ENCODE results near the gene OGT.
"Not testable (repeated sequence)": the region's sequence is repeated elsewhere in the genome, so short reads cannot be mapped to it uniquely, and the experiment has no call there.

Gene OGT

DNA sequence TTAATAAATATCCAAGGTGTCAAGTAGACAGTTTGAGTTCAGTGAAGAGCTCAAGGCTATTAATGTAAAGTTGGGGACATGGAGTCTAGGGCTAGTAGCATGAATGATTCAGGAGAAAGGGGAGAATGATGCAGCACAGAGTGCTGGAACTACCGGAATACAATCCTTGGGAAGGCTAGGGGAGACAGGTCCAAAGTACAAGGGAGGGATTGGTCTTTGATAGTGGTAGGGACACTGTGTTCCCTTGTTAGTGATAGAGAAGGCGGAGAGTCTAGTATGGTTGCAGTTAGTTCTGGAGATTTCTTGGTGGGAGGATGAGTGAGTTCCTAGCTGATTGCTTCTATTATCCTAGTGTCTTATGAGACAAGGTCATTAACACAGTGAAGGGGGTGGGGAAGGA, 54.0 kb downstream of the OGT start:
- no peak for DNase-seq (ENCODE audit: low spot score)

DNA sequence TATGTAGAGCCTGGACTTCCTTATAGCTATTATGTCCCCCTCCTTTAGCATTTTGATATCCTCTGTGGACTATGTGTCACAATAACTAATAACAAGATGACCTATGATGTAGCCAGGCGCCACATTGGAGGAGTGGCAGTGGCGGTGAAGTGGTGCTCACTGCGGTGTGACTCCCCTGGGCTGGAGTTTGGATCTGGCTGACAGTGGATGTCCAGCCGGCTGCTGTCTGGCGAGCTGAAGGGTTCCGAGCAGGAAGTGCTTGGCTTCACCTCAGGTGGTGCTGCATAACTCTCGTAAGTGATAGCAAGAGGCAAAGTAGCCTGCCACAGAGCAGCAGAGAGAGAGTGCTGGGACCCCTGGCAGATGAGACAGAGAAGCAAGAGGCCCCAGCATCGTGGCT, 60.3 kb downstream of the OGT start:
- not testable (repeated sequence) for DNase-seq (ENCODE audit: low spot score)

DNA sequence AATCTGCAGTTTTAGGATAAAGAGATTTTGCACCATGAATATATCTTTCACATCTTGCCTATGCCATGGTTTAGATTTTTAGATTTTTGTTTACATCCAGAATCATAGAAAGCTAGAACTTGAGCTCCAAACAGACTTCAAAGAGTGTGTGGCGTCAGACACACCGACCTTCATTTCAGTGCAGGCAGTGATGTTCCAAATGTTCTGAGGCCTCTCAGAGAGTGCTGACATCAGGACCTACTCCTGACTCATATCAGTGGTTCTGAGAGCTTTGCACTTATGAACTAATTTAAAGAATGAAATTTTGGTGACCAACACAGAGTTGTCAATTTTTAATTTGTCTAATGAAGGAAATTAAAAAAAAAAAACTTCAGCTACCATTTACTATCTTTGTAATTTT, 67.1 kb downstream of the OGT start:
- DNase-seq (ENCODE audit: low spot score): no peak

DNA sequence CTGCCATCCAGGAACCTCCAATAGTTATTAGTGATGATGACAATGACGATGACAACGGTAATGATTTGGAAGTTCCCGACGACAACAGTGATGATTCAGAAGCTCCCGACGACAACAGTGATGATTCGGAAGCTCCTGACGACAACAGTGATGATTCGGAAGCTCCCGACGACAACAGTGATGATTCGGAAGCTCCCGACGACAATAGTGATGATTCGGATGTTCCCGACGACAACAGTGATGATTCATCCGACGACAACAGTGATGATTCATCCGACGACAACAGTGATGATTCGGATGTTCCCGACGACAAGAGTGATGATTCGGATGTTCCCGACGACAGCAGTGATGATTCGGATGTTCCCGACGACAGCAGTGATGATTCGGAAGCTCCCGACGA, 70.7 kb downstream of the OGT start:
- no peak for DNase-seq (ENCODE audit: low spot score)

DNA sequence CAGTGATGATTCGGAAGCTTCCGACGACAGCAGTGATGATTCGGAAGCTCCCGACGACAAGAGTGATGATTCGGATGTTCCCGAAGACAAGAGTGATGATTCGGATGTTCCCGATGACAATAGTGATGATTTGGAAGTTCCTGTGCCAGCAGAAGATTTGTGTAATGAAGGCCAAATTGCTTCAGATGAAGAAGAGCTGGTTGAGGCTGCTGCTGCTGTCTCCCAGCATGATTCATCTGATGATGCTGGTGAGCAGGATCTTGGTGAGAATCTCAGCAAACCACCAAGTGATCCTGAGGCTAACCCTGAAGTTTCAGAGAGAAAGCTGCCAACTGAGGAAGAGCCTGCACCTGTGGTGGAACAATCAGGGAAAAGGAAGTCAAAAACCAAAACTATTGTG, 71.2 kb downstream of the OGT start:
- no peak for DNase-seq (ENCODE audit: low spot score)

DNA sequence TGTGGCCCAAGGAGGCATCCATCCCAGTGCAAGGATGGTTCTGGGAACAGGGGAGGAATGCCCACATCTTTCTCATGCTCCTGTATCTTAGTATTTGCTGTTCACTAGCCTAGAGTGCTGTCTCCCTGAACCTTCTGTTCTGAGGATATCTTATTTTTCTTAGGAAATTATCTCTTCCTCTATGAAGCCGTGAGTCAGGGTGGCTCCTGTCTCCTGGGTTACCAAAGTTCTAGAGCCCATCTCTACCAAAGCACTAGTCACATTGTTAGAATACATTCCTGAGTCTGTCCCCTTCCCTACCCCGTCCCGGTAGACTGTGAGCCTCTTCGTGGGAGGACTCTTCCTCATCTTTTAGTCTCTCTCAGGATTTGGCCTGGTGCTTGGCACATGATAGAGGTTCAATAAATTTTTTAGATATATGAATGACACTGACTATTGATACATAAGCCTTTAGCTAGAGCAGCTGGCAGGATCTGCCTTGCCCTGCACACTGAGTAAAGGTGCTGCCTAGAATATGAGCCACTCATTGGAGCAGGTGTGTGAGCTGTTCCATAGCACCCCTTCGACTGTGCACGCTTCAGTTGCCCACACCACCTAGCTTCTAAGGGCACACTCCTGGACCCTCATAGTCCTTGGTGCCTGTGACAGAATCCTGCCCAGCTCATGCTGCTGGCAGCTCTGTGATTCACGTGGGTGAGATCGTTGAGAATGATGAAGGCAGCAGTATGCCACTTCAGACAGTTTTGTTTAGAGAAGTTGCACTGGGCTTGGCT, 72.1 kb downstream of the OGT start:
- DNase-seq (ENCODE audit: low spot score): no peak

DNA sequence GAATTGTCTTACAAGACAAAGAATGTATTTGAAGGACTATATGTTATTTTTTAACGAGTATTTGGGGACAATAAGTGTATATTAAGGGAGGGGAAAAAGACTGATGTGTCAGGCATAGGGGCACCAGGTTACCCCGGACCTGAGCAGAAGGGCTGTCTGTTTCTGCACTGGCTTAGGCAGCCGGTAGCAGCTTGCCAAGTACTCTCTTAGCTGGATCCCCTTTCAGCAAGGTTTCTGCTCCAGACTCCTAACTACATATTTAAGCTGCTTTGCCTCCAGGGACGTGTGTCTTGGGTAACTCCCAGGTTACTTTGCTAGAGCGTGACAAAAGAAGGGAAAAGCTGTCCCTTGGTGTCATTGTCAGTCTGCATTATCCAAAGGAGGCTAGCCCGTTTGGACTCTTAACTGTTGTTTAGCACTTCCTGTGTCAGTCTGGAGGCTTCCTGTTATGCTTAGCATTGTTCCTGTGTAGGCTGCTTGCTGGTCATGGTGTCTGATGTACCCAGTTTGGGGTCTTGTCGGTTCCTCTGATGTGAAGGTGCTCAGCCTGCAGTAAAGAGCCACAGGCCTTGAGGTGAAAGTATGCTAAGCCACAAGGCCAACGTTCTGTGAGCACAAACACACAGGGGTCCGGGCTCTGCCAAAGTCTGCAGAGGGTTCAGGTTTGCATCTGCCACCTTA, 73.8 kb downstream of the OGT start:
- no peak for DNase-seq (ENCODE audit: low spot score)

DNA sequence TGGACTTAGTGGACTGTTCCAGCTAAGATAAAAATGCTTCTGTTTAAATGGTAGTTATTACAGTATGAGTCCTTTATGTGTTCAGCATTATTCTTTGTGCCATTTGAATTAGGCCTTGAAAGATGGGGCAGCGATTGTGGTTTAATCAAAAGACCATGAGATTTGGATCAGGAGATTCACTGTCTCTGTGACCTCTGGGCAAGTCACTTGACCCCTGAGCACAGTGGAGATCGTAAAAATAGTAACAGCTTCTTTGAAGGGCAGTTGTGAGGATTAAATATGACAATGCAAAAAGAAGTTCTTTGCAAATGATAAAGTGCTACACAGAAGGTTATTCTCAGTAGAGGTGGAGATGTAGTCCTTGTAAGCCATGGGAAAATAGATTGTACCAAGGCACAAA, 74.6 kb downstream of the OGT start:
- no peak for DNase-seq (ENCODE audit: low spot score)

DNA sequence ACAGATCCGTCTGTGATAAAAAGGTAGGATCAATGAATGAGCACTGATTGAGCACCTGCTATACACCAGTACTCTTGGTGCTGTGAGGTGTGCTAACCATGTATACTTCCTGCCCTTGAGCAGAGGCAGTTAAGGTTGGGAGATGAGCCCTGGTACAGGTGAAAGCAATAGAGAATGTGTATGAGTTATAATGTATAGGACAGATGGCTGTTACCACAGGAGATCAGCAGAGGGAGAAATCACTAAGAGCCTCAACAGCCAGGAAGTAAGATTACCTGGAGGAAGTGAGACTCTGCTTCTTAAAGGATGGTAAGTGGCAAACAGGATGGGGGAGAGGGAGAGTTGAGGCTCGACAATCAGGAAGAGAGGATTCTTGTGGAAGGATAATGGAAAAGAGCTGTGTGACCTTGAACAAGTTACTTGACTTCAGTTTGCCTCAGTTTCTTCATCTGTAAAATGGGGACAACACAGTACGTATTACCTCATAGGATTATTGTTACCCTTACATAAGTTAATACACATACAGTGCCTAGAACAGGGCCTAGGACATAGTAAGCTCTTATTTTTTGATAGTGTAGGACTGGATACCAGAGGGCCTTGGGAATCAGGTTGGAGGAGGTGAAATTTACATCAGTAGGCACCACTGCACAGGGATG, 76.3 kb downstream of the OGT start:
- no peak for DNase-seq (ENCODE audit: low spot score)

DNA sequence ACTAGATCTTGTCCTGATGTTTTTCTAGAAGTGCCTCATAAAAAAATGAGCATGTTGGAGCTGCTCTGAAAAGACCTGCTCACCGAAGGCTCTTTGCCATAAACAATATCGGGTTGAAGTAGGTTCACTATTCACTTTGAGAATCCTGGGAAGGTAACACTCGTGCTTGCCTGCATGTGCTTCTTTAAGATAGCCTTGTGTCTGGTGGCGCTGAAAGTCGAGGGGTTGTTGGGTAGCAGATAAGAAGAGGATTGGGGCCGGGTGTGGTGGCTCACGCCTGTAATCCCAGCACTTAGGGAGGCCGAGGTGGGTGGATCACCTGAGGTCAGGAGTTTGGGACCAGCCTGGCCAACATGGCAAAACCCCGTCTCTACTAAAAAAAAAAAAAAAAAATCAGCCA, 78.8 kb downstream of the OGT start:
- not testable (repeated sequence) for DNase-seq (ENCODE audit: low spot score)

DNA sequence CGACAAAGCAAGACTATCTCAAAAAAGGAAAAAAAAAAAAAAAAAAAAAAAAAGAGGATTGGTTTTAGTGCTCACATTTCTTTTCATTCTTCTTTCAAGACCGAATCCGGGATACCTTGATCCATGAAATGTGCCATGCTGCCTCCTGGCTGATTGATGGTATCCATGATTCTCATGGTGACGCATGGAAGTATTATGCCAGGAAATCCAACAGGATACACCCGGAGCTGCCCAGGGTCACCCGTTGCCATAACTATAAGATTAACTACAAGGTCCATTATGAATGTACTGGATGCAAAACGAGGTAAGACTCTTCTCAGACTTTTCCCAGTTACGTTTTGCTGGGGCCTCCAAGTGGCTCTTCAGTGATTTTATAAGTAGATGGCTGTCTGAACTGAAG, 79.4 kb downstream of the OGT start:
- no peak for DNase-seq (ENCODE audit: low spot score)

DNA sequence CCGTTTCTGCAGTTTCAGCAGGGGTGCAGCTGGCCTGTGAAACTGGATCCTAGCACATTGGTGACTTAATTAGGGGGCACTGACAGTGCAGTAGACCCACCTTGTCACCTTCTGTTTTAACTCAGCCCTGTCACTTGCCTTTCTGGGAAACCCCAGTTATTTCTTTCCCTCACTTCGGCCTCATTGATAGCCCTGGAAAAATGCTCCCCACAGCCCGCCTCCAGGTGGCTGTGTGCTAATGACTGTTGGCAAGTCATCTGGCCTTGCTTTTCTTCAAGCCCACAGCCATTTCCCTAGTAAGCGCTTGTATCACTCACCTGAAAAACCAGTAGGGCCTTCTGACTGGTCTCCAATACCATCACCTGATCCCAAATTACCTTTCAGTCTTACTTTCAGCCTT, 82.2 kb downstream of the OGT start:
- no peak for DNase-seq (ENCODE audit: low spot score)

DNA sequence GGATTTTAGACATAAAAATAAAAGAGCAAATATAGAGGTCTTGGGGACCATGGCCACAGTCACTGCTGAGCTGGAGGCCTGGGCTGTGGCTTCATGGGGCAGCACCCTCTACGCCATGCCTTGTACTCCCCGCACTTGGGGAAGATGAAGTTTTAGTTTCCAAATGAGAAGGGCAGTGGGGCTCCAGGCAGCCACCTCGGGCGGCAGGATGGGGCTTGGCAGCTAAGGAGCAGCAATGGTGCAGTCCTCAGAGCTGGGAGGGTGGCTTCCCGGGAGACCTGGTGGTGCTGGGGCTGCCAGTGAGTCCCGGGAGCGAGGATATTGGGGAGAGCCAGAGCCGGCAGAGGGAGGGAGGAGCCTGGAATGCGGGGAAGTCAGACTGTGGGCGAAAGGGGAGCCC, 83.0 kb downstream of the OGT start:
- no peak for DNase-seq (ENCODE audit: low spot score)

DNA sequence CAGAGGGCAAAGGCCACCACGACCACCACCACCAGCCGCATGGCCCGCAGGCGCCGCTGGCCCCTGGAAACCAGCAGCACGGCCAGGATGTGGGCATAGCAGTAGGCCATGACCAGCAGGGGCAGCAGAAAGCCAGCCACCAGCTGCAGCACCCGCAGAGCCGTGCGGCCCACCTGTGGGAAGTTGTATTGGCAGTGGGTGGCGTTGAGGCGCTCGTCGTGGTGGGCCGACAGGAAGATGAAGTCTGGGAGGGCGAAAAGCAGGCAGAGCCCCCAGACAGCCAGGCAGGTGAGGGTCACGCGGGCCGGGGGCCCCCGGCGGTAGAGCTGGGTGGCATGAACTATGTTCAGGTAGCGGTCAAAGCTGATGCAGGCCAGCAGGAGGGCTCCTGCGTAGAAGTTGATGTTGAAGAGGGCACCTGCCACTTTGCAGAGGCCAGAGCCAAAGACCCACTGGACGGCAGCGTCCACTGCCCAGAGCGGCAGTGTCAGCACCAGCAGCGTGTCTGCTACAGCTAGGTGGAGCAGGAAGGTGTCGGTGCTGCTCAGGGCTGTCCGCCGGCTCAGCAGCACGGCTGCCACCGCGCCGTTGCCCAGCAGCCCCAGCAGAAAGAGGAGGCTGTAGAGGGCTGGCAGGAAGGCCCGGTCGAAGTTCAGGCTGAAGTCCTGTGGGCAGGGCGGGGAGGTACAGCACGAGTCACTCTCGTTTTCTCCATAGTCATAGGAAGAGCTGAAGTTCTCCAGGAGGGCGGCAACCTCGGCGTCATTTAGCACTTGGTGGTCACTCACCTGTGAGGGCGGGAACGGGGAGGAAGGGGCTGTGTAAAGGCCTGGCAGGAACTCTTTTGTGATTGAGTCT, 84.0 kb downstream of the OGT start:
- no peak for DNase-seq (ENCODE audit: low spot score)

DNA sequence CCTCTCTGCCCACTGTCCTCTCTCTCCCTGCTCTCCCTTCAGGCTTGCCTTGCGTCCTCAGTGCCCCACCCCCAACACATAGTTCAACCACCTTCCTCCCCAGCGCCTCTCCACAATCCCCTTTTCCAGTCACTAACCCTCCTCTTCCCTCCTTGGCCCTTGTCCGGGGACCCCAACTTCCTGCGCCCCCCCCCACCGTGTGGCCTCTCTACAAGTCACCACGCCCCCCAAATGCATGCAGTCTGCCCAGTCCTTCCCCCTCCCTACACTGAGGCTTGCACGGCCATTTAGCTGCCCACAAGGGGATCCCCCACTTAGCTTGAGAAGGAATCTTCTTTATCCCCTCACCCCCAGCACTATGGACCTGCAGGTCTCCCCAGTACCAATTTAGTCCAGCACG, 84.8 kb downstream of the OGT start:
- no peak for DNase-seq (ENCODE audit: low spot score)

DNA sequence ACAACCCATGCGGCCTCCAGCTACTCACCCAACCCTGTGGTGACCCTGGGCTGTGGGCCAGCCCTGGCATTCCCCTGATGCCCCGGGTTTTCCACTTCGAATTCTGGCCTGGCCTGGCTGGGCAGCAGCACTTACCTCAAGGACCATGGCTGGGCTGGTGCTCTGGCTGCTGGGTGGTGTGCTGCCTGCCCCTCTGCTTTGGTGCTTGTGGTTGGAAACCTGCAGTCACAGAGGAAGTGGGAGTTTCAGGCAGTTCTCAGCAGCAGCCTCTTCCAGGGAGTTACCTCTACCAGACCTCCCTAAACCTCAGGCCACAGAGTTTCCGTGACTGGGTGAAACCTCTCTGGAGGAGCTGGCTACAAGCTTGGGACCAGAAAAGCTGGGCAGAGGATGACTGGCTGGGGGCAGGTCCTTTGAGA, 85.4 kb downstream of the OGT start, which contains the start of gene CXCR3:
Gene CXCR3 (minus strand): TSS at position 209 of the 419 bp plus-strand sequence. CDS start 62 bp downstream, at position 147.
- DNase-seq (ENCODE audit: low spot score): no peak

DNA sequence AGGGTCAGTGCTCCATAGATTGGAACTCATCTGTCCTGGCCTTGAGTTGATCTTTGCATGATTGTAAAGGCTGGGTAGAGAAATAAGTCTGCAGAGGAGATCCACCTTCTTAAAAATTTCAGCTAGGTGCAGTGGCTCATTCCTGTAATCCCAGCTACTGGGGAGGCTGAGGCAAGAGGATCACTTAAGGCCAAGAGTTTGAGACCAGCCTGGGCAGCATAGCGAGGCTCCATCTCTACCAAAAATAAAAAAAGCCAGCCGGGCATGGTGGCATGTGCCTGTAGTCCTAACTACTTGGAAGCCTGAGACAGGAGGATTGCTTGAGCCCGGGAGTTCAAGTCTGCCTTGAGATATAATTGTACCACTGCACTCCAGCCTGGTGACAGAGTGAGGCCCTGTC, 85.9 kb downstream of the OGT start:
- no peak for DNase-seq (ENCODE audit: low spot score)

DNA sequence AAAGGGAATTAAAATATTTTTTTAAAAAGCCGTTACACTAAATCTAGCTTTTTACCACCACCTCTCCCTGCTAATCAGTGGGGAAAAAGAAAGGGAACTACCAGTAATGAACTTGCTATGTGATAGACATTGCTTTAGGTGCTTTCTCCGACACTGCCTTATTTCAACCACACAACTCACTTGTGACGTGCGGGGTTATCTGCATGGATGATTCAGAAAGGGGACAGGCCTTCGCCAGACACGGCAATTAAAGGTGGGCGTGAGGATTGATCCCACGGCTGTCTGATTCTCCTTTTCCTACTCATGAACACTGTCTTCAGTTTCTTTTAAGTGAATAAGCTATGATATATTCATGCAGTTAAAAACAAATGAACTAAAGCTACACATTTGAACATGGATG, 86.3 kb downstream of the OGT start:
- DNase-seq (ENCODE audit: low spot score): no peak

DNA sequence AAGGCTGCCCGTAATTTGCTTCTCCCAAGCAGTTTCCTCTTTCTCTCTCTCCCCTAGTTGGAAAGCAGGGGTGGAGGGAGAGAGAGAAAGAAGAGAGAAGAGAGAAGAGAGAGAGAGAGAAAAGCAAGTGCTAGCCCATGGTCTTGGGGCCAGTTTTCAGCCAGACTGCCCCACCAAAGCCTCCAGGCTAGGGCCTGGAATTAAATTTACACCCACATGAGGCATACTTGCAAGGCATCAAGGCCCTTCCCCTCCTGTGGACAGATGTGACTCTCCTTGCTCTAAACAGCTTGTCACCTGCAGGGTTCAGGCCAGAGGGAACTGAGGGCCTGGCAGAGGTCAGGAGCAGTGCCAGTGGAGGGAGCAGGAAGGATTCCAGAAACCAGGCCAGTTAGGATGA, 87.1 kb downstream of the OGT start:
- DNase-seq (ENCODE audit: low spot score): no peak

DNA sequence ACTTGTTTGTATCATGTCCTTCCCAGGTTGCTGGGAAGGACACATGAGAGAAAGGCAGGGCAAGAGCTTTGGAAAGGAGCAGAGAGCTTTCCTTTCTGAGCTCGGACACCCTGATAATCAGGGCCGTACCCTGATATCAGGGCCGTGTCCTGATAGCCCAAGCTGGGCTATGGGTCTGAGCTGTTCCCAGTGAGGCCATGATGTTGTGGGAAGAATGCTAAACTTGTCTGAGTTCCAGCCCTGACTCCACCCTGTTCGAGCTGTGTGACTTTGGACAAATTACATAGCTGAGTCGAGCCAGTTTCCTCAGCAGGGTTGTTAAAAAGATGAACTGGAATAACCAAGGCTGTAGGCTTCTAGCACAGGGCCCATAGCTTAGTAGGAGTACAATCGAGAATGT, 88.7 kb downstream of the OGT start:
- DNase-seq (ENCODE audit: low spot score): no peak

DNA sequence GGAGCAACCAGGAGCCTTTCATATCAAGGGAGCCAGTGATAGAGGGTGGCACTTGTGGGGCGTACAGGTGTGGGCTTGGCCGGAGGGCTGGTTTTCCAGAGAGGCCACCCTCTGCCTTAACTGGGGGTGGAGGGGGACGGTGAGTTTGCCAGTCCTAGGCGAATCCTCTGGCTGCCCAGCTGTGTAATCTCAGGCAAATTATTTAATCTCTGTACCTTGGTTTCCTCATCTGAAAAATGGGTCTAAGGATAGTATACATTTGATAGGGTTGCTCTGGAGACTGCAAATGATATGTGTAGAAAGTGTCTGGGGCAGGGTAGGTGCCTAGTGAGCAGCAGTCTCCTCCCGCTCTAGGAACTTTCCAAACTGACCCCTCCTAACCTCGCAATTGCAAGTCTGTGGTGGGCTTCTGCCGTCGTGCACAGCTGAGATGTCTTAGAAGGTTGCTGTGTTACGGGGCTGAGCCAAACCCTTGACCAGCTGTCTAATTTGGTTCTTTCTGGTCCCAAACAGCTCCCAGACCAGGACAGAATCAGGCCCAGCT, 89.2 kb downstream of the OGT start:
- DNase-seq (ENCODE audit: low spot score): no peak
